H7 (cell line): ENCODE results near the gene CMTR1. TPM values are rescaled to one million over a fixed set of nuclear protein-coding genes. Genes with fewer than 3 reads are reported as not detected.
A peak's percentile ranks its signal among the peaks of the same experiment; 100 is the strongest.

Source experiments
- DNase-seq: peaks from one replicate; pipeline ENCODE4 v3.0.0; 2012
- H3K27me3 ChIP-seq: 2 replicates; pipeline ENCODE4 v1.6.0; 2011; ENCODE audit warnings: mild to moderate bottlenecking, low read length; ENCODE audit not compliant: control insufficient read depth, insufficient read depth
- H3K36me3 ChIP-seq: replicated peaks from 2 replicates; pipeline ENCODE4 v1.5.1; 2011; ENCODE audit warnings: low read length; ENCODE audit not compliant: control insufficient read depth, insufficient read depth
- H3K4me3 ChIP-seq: 2 replicates; pipeline ENCODE4 v1.5.1; 2011; ENCODE audit warnings: low read depth, mild to moderate bottlenecking, control low read depth, low read length, moderate library complexity; ENCODE audit not compliant: insufficient read depth
- total RNA-seq: library from RNA; depleted of rRNA; stranded (reverse); fragments of >200 nt; shearing (Covaris generic); gene quantifications from 2 replicates; pipeline ENCODE4 v1.2.3, GENCODE V29; 2014

CMTR1 gene
- total RNA-seq, 1 experiment from 2014 or later, result 37.5 TPM

DNA sequence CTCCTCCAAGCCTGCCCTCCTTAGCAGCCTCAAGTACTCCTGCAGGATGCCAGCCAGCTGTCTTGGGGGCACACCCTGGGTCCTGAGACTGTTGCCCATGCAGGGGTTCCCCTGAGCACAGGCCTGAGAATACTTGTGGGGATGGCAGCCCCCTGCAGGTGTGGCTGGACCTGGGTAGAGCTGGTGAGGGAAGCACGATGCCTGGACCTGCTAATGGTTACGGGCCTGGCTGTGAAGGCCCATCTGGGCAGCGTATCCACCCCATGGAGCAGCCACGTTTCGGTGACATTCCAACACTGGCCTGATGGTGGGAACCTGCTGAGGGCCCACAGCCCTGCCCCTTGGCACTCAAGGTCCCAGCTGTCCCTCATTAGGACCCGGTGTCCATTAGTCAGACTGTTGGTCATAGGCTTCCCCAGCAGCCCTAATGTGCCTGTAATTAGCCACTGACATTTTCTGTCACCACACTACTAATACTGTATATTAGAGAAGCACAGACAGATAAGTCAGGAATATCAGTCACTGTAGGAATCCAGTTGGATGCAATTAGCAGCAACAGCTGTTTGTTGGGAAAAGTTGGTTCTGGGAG lies 46.3 kb downstream of the CMTR1 start:
- H3K4me3 ChIP-seq, result no peak overlapping the region
- no peak for DNase-seq
- H3K27me3 ChIP-seq, result no peaks in the 10 kb centered on the region
- H3K36me3 ChIP-seq, result peaks cover 16% of the 10 kb centered on the region

DNA sequence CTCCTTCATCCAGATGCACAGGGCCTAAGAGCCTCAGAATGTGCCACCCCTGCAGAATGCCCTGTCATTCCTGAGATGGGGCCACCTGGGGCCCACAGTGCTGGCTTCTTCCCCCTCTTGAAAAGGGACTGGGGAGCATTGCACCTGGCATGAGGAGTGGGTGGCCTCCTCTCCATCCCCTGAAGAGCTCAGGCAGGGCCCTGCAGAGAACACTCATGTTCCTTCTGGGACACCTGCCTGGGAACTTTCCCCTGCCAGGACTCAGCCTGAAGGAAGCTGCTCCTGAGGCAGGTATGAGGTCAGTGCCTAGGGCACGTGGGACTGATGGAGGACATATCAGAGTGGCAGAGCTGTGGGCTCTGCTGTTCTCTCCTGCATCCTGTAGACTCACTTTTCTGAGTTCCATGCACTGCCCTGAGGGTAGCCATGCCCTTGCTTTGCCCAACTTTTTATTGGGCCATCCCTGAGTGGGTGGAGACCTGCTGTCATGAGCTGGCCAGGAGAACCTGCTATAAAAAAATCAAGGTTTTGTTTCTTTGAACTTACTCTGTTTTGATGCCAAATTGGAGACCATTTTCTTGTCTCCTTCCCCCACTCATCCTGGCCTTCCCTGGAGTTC lies 47.2 kb downstream of the CMTR1 start:
- DNase-seq, result no peak
- peaks cover 16% of the 10 kb centered on the region for H3K36me3 ChIP-seq
- H3K27me3 ChIP-seq, result no peaks in the 10 kb centered on the region
- H3K4me3 ChIP-seq, result no peak overlapping the region

DNA sequence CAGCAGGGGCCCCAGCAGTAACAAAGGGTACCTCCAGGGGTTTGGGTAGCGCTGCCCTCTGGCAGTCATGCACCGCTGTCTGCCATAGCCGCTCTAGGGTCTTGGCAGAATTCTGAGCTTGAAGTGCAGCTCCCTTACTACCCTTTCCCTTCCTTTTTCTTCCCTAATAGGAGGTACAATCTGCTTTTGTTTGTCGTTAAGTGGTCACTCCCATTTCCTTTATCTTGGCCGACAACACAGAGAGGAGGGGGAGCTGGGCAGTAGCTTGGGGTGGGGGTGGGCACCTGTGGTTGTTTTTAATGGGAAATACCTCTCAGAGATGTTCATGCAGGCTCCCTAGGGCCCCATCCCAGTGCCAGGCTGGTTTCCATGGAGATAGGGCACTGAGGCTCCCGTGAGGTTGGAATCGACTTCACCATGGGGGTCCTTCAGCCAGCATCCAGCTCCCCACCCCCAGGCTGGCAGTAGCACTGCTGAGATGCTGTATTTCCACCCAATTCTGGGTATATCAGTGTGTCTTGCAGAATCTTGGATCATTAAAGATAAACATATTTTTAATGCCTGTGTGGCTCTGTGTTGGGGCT lies 48.0 kb downstream of the CMTR1 start:
- Histone ChIP-seq H3K4me3 (no peak overlapping the region), H3K36me3 (peaks cover 12% of the 10 kb centered on the region), H3K27me3 (no peaks in the 10 kb centered on the region)
- peak; percentile 77 for DNase-seq

DNA sequence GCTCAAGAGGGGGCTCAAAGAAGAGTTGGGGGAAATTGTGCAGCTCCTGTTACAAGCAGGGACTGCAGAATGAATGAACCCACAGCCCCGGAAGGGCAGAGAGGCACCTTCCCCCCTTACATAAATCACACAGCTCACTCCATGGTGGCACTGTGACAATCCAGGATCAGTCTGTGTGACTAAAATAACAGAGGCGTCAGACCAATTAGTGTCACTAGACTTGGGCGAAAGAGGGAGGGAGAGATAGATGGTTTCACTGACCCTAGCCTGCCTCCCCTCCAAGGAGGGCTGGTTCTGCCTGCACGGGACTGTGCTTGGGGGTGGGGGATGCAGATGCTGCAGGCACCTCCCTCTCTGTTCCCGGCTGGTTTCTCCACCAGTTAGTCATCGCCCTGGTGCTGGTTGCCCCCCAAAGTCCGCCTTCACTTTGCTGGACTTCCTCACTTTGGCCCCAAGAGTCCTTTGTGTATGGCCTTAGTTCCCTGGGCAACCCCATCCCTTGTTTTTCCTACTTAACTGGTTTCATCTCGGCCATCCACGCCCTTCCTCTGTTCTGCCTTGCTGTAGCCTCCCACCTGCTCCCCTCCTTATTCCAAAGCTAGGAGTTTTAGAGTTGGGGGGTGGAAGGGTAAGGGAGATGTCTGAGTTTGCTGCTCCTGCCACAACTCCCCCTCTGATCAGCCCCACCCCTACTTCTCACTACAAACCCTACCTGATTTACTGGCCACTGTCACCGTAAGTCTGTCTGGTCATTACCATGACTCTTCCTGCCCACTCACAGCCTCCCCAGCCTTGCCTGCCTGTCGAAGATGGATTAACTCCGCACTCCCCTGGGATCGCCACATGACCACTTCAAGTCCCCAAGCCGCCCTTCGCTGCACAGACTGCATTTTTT lies 48.9 kb downstream of the CMTR1 start:
- no peak for DNase-seq
- Histone ChIP-seq H3K36me3 (peaks cover 9% of the 10 kb centered on the region), H3K4me3 (no peak overlapping the region), H3K27me3 (no peaks in the 10 kb centered on the region)

DNA sequence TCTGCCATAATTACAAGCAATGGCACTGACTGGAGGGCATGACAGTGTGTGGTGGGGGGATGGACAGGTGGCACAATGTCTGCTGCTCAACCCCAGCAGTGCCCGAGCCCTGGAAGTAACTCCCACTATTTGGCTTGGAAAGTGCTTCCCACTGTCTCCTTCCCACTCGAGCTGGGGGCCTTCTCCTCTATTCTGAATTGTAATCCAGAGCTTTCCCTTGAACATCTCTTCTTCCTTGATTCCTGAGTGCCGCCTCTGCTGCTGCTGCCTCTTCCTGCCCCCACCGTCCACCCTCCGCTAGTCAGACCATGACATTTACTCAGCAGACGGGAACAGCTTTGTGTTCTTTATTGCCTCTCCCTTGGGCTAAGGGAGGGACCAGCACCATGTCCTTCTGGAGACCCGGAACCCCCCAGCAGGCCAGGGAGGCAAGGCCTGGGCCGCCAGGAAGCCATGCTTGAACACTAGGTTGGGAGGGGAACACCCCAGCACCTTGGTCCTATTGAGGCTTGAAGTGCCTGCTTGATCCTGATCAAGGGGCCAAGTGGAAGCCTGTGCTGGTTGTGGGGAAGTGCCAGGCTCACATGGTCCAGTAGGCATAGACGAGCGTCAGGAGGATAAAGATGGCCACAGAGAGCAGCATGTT lies 49.7 kb downstream of the CMTR1 start:
- DNase-seq, result no peak

DNA sequence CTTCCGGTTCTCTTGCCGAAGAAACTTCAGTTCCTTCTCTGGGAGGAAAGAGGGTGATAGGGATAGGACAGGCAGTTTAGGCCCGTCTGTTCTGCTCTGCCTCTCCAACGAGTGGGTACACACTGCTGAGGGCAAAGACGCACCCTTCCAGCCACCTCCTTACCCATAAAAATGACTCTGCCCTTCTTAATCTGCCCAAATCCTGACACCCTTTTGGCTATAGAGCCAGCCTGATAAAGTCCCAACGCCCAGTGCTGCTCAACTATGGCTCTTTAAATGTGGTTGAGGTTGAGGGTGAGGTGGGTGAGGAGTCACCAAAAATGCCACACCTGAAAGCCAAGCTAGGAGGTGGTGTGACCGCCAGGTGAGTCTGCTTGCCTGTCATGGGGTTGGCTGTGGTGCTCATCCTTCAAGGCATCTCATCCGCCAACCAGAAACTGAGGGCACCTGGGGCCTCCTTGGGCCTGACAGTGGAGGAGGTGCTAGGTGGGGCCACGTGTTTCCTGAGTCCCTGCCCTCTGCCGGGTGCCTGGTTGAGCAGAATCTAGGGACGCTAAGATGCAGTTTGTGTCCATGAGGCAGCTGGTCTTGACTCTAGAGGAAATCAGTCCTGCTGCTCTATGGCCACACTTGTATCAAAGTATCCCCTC lies 50.4 kb downstream of the CMTR1 start:
- Histone ChIP-seq H3K27me3 (no peaks in the 10 kb centered on the region), H3K4me3 (no peak overlapping the region), H3K36me3 (peaks cover 6% of the 10 kb centered on the region)
- no peak for DNase-seq

More for the DNA sequence above, 49.7 kb downstream of the CMTR1 start:
- H3K27me3 ChIP-seq, result no peaks in the 10 kb centered on the region
- H3K4me3 ChIP-seq, result no peak overlapping the region
- H3K36me3 ChIP-seq, result peaks cover 9% of the 10 kb centered on the region

DNA sequence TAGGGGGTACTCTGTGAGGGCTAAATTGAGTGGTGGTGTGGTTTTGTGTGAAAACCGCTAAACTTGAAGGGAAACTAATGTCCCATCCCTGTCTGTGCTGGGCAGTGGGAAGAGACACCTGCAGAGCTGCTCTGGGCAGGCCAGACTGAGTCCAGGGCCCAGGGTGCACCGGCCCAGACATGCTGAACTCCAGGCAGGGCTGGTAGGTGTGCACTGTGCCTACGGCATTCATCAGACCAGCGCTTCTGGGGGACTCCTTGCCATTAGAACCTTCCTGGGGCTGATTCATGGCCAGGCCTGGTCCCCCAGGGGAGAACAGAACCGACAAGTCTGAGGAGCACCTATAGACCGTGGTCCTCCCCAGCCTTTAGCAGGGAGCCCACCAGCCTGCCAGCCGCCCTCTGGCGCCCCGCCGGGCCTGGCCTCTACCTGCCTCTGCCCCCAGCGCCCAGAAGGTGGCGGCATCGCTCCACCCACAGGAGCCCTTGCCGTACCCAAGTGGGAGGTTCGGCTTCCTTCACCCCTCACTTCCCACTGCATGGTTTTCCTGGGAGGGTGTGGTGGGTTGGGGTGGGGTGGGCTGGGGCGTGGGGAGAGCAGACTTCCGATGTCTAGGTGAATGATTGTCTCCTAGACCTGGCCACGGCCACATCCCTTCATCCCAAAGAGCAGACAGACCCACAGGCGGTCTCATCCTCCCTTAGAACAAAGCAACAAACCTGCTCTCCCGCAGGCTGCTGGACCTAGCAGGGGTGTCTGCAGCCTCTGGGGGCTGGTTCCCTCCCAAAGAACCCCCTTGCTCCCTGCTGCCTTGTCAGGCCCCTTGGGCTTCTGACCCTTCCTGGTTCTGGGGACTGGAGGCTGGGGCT lies 51.1 kb downstream of the CMTR1 start:
- H3K27me3 ChIP-seq, result no peaks in the 10 kb centered on the region
- H3K36me3 ChIP-seq, result peaks cover 2% of the 10 kb centered on the region
- DNase-seq, result peak; percentile 96
- H3K4me3 ChIP-seq, result no peak overlapping the region

DNA sequence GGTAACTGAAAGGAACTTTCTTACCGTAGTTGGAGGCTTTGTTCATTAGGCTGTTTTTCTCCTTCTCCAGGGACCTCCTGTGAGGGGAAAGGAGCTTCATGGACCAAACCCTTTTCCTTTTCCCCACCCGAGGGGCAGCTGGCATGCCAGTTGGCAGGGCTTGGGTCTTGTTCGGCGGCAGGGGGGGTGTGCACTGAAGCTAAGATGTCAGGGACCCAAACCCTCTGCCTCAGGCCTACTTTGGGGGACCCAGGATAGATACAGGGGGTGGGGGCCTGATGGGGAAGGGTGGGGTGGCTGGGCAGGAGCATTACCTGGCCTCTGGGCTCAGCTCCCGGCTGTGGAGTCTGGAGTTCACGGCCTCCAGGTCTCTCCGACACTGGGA lies 51.8 kb downstream of the CMTR1 start:
- no peaks in the 10 kb centered on the region for H3K27me3 ChIP-seq

DNA sequence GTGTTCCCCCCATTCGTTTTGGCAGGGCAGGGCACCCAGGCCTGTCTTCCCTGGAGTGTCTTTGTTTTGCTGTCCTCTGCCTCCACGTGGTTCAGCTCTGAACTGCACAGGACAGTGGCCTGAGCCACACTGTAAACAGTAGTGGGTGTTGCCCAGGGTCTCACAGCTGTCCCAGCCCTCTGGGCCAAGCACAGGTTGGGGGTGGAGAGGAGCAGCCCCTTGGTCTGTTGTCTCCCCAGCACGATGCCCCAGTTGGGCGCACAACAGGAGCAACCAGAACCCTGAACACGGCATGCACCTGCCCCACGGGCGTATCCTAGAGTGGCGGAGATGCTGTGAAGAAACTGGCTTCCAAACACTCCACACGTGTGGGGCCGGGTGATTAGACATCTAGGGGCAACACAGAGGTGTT lies 52.3 kb downstream of the CMTR1 start:
- peak; percentile 80 for DNase-seq
- H3K27me3 ChIP-seq, result no peaks in the 10 kb centered on the region
- H3K4me3 ChIP-seq, result no peak overlapping the region
- H3K36me3 ChIP-seq, result peaks cover 1% of the 10 kb centered on the region

More for the DNA sequence above, 51.8 kb downstream of the CMTR1 start:
- H3K4me3 ChIP-seq, result no peak overlapping the region
- peaks cover 2% of the 10 kb centered on the region for H3K36me3 ChIP-seq
- no peak for DNase-seq

DNA sequence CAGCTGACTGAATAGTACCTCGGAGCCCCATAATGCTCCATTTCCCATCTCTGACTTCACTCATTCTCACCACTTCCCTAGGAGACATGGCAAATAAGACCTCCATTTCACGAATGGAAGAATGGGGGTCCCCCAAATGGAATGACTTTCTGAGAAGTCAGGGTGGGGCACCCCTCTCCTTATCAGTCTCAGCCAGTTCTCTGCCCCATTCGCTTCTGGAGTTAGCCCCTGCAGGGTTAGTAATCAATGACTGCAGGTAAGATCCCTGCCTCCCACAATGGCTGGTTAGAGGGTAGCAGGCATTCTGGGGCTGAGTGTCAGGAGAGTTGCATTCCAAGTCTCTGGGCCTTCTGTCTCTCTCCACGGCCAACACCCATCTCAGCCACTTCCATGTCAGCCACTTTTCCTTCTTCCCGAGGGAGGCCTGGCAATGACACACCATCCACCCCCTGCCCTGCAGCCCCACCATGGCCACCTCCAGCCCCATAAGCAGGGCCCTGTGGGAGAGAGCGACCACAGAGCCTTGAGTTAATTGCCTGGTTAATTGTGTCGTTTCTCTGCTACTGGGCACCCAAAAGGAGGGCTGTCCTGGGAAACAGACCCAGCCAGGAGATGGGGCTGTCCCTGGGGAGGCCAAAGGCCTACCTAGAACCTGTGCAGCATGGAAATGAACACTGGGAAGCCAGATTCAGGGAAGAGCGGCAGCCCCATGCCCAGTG lies 53.3 kb downstream of the CMTR1 start:
- no peaks in the 10 kb centered on the region; the same call in 1 of the 2 replicates for H3K36me3 ChIP-seq
- no peak for DNase-seq
- no peak overlapping the region for H3K4me3 ChIP-seq
- H3K27me3 ChIP-seq, result no peaks in the 10 kb centered on the region

DNA sequence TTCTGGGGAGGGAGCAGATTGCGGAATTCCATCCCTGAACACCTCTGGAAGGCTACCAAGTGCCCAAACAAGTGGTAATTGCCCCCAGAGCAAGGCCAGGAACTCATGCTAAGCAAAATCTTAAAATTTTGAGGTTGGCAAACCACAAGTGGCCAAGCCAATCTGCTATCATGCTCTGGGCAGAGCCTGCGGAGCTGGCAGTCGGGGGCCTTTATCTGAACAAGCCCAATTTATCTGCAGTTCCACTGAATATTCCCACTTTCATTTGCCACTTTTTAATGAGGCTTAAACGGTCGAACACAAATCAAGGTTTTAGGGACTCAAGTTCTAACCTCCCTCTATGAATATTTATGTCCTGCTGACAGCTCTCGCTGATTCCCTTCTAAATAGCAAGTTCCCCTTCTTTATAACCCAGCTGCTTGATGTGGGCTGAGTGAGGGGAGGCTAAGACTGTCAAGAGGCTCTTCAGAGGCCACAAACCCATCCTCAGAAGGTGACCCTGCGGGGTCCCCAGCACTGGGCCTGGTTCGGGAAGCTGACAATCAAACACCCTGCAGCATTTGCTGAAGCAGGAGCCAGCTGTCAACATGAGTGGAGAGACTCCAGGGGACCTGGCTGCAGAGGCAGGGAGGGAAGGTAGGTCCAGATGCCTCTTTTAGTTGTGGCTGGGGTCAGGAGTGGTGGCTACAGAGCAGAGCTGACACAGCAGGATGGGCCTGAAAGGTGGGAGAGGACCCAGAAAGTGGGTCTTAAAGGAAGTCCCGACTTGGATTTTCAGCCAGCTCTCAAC lies 54.8 kb downstream of the CMTR1 start:
- no peaks in the 10 kb centered on the region; the same call in 1 of the 2 replicates for H3K36me3 ChIP-seq
- no peak for DNase-seq
- H3K4me3 ChIP-seq, result no peak overlapping the region
- H3K27me3 ChIP-seq, result no peaks in the 10 kb centered on the region

DNA sequence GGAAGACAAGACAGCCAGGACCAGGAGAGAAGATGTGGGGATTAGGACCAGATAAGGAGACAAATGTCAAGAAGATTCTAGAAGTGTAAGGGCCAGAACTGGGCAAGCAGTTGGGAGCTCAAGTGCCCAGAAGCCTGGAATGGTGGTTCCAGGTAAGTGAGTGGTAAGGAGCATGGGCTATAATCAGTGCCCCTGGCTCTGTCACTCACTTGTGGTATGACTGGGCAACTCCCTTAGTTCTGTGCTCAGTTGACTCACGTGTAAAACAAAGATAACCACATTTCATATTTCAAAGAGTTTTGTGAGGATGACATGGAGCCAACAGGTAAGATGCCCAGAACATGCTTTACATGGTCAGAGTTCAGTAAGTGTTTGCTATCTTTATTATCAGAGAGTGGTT lies 55.5 kb downstream of the CMTR1 start:
- no peak overlapping the region for H3K4me3 ChIP-seq
- H3K27me3 ChIP-seq, result no peaks in the 10 kb centered on the region
- H3K36me3 ChIP-seq, result no peaks in the 10 kb centered on the region
- peak; percentile 8 for DNase-seq
